WTC11 (cell line): ENCODE data around the gene SPINDOC. TPM values are rescaled to one million over a fixed set of nuclear protein-coding genes. Genes with fewer than 3 reads are reported as not detected.
"Not testable (repeated sequence)": the region's sequence is repeated elsewhere in the genome, so short reads cannot be mapped to it uniquely, and the experiment has no call there.

Source experiments
- ATAC-seq: fragments of 200-7000 bp; cut with Tn5 transposase; 2 replicates; pipeline ENCODE4 v1.10.0; 2021; ENCODE audit warnings: mild to moderate bottlenecking, moderate library complexity
- CTCF ChIA-PET: fragments of 300-600 bp; sonication (Branson Sonifier 250); formaldehyde crosslinking; loops from one replicate; lab custom pipeline; 2021; ENCODE audit warnings: antibody characterized with exemption; lab: Charles Lee
- POLR2A ChIA-PET: fragments of 350-600 bp; sonication (Branson Sonifier 250); formaldehyde crosslinking; loops from one replicate; lab custom pipeline; 2021; ENCODE audit warnings: antibody characterized with exemption; lab: Charles Lee
- DNase-seq: peaks from one replicate; pipeline ENCODE4 v3.0.0; 2021; ENCODE audit warnings: low spot score
- H3K27ac Mint-ChIP-seq: 2 replicates; pipeline ENCODE4 v1.8.0; 2021; ENCODE audit warnings: mixed read lengths
- H3K27me3 Mint-ChIP-seq: 2 replicates; pipeline ENCODE4 v1.8.0; 2021; ENCODE audit warnings: low read depth, mild to moderate bottlenecking, moderate library complexity, mixed read lengths
- H3K36me3 Mint-ChIP-seq: 2 replicates; pipeline ENCODE4 v1.8.0; 2021; ENCODE audit warnings: mixed read lengths
- H3K4me1 Mint-ChIP-seq: 2 replicates; pipeline ENCODE4 v1.8.0; 2022; ENCODE audit warnings: mixed read lengths
- H3K4me3 Mint-ChIP-seq: 2 replicates; pipeline ENCODE4 v1.8.0; 2021; ENCODE audit warnings: mild to moderate bottlenecking, moderate library complexity, mixed read lengths
- H3K9me3 Mint-ChIP-seq: 2 replicates; pipeline ENCODE4 v1.8.0; 2021; ENCODE audit warnings: mixed read lengths
- CREB1 ChIP-seq: sonication (generic); formaldehyde crosslinking; IDR thresholded peaks from 2 replicates; pipeline ENCODE4 v1.8.0; 2023; ENCODE audit warnings: mild to moderate bottlenecking, missing genetic modification reagents
- CREM ChIP-seq: sonication (generic); formaldehyde crosslinking; IDR thresholded peaks from 2 replicates; pipeline ENCODE4 v1.8.1; 2022; ENCODE audit warnings: mild to moderate bottlenecking, missing genetic modification reagents, moderate library complexity
- ELF4 ChIP-seq: sonication (generic); formaldehyde crosslinking; IDR thresholded peaks from 2 replicates; pipeline ENCODE4 v1.8.1; 2022; ENCODE audit warnings: low read depth, mild to moderate bottlenecking, moderate library complexity, missing genetic modification reagents
- EMX1 ChIP-seq: fragments of 250-450 bp; sonication (Bioruptor Pico); IDR thresholded peaks from 2 replicates; pipeline ENCODE4 v1.8.0; 2021; ENCODE audit warnings: mild to moderate bottlenecking
- FOXJ3 ChIP-seq: sonication (generic); formaldehyde crosslinking; IDR thresholded peaks from 2 replicates; pipeline ENCODE4 v1.9.0; 2021; ENCODE audit warnings: missing genetic modification reagents, mild to moderate bottlenecking, borderline replicate concordance
- GABPB1 ChIP-seq: sonication (generic); formaldehyde crosslinking; IDR thresholded peaks from 2 replicates; pipeline ENCODE4 v1.8.1; 2023; ENCODE audit warnings: mild to moderate bottlenecking, missing genetic modification reagents
- KAT7 ChIP-seq: sonication (generic); formaldehyde crosslinking; IDR thresholded peaks from 2 replicates; pipeline ENCODE4 v1.8.1; 2023; ENCODE audit warnings: missing genetic modification reagents, mild to moderate bottlenecking, borderline replicate concordance
- NFYB ChIP-seq: sonication (generic); formaldehyde crosslinking; conservative IDR thresholded peaks from 2 replicates; pipeline ENCODE4 v1.8.0; 2022; ENCODE audit warnings: low read depth, missing genetic modification reagents
- NR1H2 ChIP-seq: sonication (generic); formaldehyde crosslinking; IDR thresholded peaks from 2 replicates; pipeline ENCODE4 v1.9.0; 2021; ENCODE audit warnings: mild to moderate bottlenecking, moderate library complexity, missing genetic modification reagents
- SOX15 ChIP-seq: fragments of 250-450 bp; sonication (Bioruptor Pico); IDR thresholded peaks from 2 replicates; pipeline ENCODE4 v1.9.0; 2021; ENCODE audit warnings: mild to moderate bottlenecking
- ZBTB21 ChIP-seq: sonication (generic); formaldehyde crosslinking; IDR thresholded peaks from 2 replicates; pipeline ENCODE4 v1.8.1; 2023; ENCODE audit warnings: mild to moderate bottlenecking, missing genetic modification reagents, borderline replicate concordance
- ZNF232 ChIP-seq: sonication (generic); formaldehyde crosslinking; IDR thresholded peaks from 2 replicates; pipeline ENCODE4 v1.8.0; 2022; ENCODE audit warnings: mild to moderate bottlenecking, missing genetic modification reagents
- total RNA-seq: library from RNA; stranded (reverse); gene quantifications from 3 replicates; pipeline ENCODE4 v1.2.3, GENCODE V29; 2021
- TF ChIP-seq, protein P1 (sequence below): sonication (generic); formaldehyde crosslinking; IDR thresholded peaks from 2 replicates; pipeline ENCODE4 v1.8.0; 2023; ENCODE audit warnings: mild to moderate bottlenecking, missing genetic modification reagents
- TF ChIP-seq, protein P2 (sequence below): sonication (generic); formaldehyde crosslinking; IDR thresholded peaks from 2 replicates; pipeline ENCODE4 v1.8.1; 2022; ENCODE audit warnings: mild to moderate bottlenecking, missing genetic modification reagents, moderate library complexity, borderline replicate concordance
- TF ChIP-seq, protein P3 (sequence below): sonication (generic); formaldehyde crosslinking; IDR thresholded peaks from 2 replicates; pipeline ENCODE4 v1.8.1; 2022; ENCODE audit warnings: low read depth, missing genetic modification reagents, borderline replicate concordance
- TF ChIP-seq, protein P4 (sequence below): sonication (generic); formaldehyde crosslinking; IDR thresholded peaks from 2 replicates; pipeline ENCODE4 v1.8.1; 2022; ENCODE audit warnings: low read depth, mild to moderate bottlenecking, moderate library complexity, missing genetic modification reagents, borderline replicate concordance
- TF ChIP-seq, protein P5 (sequence below): sonication (generic); formaldehyde crosslinking; IDR thresholded peaks from 2 replicates; pipeline ENCODE4 v1.8.0; 2022; ENCODE audit warnings: mild to moderate bottlenecking, missing genetic modification reagents

Gene SPINDOC
- total RNA-seq, 1 experiment from 2014 or later = 93.8 TPM

DNA sequence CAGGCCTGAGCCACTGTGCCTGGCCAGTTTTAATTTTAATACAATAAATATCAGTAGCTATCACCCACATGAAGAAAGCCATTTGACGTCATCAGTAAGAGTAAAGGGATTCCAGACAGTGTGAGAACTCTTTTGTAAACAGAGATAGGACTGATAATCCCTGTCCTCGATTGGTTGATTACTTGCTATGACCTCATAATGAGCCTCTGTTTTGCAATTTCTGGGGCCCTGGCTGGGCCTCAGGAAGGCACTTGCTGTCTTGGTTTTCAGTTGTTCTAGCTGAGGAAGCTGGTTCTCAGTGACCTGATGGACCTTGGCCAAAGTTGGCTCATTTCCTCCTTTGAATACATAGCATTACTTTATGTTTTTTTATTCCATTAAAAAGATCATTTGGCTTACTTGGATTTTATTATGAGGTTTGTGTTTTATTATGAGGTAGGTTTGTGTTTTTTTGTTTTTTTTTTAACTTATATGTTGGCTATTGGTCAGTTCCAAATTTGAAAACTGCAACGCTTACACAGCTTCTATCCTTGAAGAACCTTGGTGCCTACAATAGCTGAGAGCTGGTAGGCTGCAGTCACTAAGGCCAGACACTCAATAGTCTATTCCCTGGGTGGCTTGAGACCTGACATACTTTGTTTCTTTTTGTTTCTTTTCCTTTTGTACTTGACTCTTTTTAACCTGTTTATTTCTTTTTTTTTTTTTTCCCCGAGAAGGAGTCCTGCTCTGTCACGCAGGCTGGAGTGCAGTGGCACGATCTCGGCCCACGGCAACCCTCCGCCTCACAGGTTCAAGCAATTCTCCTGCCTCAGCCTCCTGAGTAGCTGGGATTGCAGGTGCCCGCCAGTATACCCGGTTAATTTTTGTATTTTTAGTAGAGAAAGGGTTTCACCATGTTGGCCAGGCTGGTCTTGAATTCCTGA, 45.6 kb downstream of the SPINDOC start (continued):
- TF ChIP-seq, protein P1, sequence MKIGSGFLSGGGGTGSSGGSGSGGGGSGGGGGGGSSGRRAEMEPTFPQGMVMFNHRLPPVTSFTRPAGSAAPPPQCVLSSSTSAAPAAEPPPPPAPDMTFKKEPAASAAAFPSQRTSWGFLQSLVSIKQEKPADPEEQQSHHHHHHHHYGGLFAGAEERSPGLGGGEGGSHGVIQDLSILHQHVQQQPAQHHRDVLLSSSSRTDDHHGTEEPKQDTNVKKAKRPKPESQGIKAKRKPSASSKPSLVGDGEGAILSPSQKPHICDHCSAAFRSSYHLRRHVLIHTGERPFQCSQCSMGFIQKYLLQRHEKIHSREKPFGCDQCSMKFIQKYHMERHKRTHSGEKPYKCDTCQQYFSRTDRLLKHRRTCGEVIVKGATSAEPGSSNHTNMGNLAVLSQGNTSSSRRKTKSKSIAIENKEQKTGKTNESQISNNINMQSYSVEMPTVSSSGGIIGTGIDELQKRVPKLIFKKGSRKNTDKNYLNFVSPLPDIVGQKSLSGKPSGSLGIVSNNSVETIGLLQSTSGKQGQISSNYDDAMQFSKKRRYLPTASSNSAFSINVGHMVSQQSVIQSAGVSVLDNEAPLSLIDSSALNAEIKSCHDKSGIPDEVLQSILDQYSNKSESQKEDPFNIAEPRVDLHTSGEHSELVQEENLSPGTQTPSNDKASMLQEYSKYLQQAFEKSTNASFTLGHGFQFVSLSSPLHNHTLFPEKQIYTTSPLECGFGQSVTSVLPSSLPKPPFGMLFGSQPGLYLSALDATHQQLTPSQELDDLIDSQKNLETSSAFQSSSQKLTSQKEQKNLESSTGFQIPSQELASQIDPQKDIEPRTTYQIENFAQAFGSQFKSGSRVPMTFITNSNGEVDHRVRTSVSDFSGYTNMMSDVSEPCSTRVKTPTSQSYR (CRISPR knock-in tag) = no peak
- TF ChIP-seq, protein P2, sequence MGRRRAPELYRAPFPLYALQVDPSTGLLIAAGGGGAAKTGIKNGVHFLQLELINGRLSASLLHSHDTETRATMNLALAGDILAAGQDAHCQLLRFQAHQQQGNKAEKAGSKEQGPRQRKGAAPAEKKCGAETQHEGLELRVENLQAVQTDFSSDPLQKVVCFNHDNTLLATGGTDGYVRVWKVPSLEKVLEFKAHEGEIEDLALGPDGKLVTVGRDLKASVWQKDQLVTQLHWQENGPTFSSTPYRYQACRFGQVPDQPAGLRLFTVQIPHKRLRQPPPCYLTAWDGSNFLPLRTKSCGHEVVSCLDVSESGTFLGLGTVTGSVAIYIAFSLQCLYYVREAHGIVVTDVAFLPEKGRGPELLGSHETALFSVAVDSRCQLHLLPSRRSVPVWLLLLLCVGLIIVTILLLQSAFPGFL = no peak

DNA sequence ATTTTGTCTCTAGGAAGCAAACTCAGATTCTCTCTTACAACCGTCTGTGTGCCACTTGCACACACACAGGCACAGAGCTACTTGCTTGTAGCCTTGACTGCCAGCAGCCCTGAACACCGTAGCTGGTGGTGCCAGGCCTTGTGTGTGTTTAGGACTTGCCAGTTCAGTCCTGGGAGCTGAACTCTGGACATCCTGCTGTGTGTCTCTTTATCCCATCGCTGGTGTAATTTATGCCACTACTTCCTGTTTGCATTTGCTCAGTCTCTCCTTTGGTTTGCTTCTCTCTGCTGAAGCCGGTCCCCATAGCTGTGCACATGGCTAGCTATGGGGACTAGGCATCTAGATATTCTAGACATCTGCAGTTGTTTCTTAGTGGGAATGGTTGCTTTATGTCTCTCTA, 49.7 kb downstream of the SPINDOC start:
- DNase-seq (no peak), ATAC-seq (no peak)
- Mint-ChIP-seq H3K4me1 (peaks cover 39% of the 10 kb centered on the region), H3K9me3 (no peaks in the 10 kb centered on the region), H3K27me3 (no peaks in the 10 kb centered on the region), H3K4me3 (no peak overlapping the region), H3K27ac (peak overlapping the region; percentile 35), H3K36me3 (0 out of 2 replicates have a peak, but pooled peaks cover 3% of the 10 kb centered on the region)
- ChIA-PET CTCF (interaction anchor here (1.2 to 2.1 kb wide), 3 partner anchors 20 to 480 kb away, joined by 3 to 7 read pairs (median 4); partner anchors contain the start of gene MARK2), POLR2A (interaction anchor here (0.9 kb wide), 1 partner anchor 55 kb away, joined by 3 read pairs; the partner anchor contains the start of gene RCOR2)
- TF ChIP-seq ELF4 = no peak
- no peak for TF ChIP-seq ZNF232 (CRISPR knock-in tag)
- TF ChIP-seq ZBTB21 (CRISPR knock-in tag) = no peak
- no peak for TF ChIP-seq SOX15 (CRISPR knock-in tag)
- no peak for TF ChIP-seq EMX1
- TF ChIP-seq CREM (CRISPR knock-in tag) = no peak
- TF ChIP-seq GABPB1 (CRISPR knock-in tag) = no peak
- no peak for TF ChIP-seq NR1H2 (CRISPR knock-in tag)
- no peak for TF ChIP-seq CREB1 (CRISPR knock-in tag)
- TF ChIP-seq, protein P1 (CRISPR knock-in tag) = no peak
- TF ChIP-seq, protein P3, sequence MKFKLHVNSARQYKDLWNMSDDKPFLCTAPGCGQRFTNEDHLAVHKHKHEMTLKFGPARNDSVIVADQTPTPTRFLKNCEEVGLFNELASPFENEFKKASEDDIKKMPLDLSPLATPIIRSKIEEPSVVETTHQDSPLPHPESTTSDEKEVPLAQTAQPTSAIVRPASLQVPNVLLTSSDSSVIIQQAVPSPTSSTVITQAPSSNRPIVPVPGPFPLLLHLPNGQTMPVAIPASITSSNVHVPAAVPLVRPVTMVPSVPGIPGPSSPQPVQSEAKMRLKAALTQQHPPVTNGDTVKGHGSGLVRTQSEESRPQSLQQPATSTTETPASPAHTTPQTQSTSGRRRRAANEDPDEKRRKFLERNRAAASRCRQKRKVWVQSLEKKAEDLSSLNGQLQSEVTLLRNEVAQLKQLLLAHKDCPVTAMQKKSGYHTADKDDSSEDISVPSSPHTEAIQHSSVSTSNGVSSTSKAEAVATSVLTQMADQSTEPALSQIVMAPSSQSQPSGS (CRISPR knock-in tag) = no peak
- TF ChIP-seq NFYB = no peak
- TF ChIP-seq, protein P4, sequence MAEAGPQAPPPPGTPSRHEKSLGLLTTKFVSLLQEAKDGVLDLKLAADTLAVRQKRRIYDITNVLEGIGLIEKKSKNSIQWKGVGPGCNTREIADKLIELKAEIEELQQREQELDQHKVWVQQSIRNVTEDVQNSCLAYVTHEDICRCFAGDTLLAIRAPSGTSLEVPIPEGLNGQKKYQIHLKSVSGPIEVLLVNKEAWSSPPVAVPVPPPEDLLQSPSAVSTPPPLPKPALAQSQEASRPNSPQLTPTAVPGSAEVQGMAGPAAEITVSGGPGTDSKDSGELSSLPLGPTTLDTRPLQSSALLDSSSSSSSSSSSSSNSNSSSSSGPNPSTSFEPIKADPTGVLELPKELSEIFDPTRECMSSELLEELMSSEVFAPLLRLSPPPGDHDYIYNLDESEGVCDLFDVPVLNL = no peak
- TF ChIP-seq, protein P5, sequence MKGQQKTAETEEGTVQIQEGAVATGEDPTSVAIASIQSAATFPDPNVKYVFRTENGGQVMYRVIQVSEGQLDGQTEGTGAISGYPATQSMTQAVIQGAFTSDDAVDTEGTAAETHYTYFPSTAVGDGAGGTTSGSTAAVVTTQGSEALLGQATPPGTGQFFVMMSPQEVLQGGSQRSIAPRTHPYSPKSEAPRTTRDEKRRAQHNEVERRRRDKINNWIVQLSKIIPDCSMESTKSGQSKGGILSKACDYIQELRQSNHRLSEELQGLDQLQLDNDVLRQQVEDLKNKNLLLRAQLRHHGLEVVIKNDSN (CRISPR knock-in tag) = no peak
- no peak for TF ChIP-seq FOXJ3 (CRISPR knock-in tag)
- no peak for TF ChIP-seq KAT7 (CRISPR knock-in tag)

DNA sequence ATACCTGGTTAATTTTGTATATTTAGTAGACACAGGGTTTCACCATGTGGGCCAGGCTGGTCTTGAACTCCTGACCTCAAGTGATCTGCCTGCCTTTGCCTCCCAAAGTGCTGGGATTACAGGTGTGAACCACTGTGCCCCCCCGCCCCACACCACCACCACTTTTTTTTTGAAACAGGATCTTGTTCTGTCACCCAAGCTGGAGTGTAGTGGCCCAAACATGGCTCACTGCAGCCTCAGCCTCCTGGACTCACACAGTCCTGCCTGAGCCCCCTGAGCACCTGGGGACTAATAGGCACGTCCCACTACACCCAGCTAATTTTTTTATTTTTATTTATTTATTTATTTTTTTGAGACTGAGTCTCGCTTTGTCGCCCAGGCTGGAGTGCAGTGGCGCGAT, 50.4 kb downstream of the SPINDOC start:
- H3K4me3 Mint-ChIP-seq, H3K36me3 Mint-ChIP-seq, H3K27me3 Mint-ChIP-seq, DNase-seq, POLR2A ChIA-PET, CTCF ChIA-PET, ATAC-seq, H3K27ac Mint-ChIP-seq, H3K9me3 Mint-ChIP-seq: not testable (repeated sequence)
- H3K4me1 Mint-ChIP-seq = peaks cover 44% of the 10 kb centered on the region
